Measurements from ENCODE around the gene RING1. TPM values are rescaled to one million over a fixed set of nuclear protein-coding genes. Genes with fewer than 3 reads are reported as not detected.

Gene RING1
- total RNA-seq, 1 donor from 2014 or later: 61.2 TPM

DNA sequence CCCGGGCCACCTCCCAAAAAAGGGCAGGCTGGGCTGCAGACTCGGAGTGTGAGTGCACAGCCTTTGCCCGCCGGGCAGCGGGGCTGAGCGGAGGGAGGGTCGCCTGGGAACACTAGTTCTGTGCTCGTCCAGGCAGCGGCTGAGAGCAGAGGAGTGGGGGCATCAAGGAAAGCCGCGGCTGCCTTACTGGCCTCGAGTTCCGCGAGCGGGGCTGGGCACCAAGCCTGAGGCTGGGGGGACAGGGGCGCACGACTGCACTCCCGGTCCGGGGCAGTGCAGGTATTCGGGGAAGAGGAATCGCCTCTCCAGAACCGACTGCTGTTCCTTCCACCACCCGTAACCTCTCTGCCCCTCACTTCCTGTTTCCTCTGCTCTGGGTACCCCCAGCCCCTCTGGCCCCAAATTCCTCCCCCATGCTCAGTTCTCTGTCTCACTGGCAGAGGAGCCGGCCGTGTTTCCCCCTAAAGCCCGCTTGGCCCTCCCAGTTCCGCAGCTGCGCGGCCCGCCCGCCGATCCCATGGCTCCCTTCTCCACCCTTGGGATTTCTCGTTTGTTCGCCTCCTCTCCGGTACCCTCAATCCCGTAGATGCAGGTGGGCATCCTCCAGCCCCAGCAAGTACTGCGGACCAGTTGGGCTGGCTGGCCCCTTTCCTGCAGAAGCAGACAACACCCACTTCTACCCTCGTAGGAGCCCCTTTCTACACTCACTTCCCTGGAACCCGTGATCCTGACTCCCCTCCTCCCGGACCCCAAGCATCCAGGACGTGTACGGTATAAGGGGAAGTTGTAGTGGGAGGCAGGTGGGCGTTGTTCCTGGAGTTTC, 5.1 kb downstream of the RING1 start:
- Mint-ChIP-seq H3K36me3 (ENCODE audit: low read depth) (peaks cover 10% of the 10 kb centered on the region), H3K4me3 (peak overlapping the region; percentile 92), H3K27ac (ENCODE audit: unreplicated experiment) (no peak overlapping the region), H3K9me3 (no peaks in the 10 kb centered on the region), H3K4me1 (peaks cover 39% of the 10 kb centered on the region), H3K27me3 (ENCODE audit: low read depth) (peaks cover 36% of the 10 kb centered on the region)
- DNase-seq (ENCODE audit: low read depth, low spot score): peak; percentile 35
- TF ChIP-seq, protein P1, sequence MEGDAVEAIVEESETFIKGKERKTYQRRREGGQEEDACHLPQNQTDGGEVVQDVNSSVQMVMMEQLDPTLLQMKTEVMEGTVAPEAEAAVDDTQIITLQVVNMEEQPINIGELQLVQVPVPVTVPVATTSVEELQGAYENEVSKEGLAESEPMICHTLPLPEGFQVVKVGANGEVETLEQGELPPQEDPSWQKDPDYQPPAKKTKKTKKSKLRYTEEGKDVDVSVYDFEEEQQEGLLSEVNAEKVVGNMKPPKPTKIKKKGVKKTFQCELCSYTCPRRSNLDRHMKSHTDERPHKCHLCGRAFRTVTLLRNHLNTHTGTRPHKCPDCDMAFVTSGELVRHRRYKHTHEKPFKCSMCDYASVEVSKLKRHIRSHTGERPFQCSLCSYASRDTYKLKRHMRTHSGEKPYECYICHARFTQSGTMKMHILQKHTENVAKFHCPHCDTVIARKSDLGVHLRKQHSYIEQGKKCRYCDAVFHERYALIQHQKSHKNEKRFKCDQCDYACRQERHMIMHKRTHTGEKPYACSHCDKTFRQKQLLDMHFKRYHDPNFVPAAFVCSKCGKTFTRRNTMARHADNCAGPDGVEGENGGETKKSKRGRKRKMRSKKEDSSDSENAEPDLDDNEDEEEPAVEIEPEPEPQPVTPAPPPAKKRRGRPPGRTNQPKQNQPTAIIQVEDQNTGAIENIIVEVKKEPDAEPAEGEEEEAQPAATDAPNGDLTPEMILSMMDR (conservative IDR thresholded peaks at IDR 0.05): no peak

DNA sequence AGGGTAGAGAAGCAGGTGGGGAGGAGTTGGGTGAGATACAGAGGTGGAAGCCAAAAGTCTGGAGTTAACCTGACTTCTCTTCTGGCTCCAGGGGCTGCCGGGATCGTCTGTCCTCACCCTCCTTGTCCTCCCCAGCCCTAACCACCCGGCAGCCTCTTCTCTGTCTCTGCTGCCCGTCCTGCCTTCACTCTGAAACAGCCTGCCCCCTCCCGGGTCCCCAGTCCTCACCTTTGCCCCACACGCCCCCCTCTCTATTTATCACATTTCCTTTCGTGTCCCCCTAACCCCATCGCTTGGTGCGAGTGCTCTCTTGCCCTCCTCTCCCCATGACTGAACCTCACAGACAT, 5.7 kb downstream of the RING1 start:
- Mint-ChIP-seq H3K4me1 (peaks cover 35% of the 10 kb centered on the region), H3K4me3 (peak overlapping the region; percentile 92), H3K27ac (ENCODE audit: unreplicated experiment) (no peak overlapping the region), H3K27me3 (ENCODE audit: low read depth) (peaks cover 38% of the 10 kb centered on the region), H3K36me3 (ENCODE audit: low read depth) (peaks cover 10% of the 10 kb centered on the region), H3K9me3 (no peaks in the 10 kb centered on the region)
- TF ChIP-seq, protein P1 (conservative IDR thresholded peaks at IDR 0.05): no peak
- no peak for DNase-seq (ENCODE audit: low read depth, low spot score)

DNA sequence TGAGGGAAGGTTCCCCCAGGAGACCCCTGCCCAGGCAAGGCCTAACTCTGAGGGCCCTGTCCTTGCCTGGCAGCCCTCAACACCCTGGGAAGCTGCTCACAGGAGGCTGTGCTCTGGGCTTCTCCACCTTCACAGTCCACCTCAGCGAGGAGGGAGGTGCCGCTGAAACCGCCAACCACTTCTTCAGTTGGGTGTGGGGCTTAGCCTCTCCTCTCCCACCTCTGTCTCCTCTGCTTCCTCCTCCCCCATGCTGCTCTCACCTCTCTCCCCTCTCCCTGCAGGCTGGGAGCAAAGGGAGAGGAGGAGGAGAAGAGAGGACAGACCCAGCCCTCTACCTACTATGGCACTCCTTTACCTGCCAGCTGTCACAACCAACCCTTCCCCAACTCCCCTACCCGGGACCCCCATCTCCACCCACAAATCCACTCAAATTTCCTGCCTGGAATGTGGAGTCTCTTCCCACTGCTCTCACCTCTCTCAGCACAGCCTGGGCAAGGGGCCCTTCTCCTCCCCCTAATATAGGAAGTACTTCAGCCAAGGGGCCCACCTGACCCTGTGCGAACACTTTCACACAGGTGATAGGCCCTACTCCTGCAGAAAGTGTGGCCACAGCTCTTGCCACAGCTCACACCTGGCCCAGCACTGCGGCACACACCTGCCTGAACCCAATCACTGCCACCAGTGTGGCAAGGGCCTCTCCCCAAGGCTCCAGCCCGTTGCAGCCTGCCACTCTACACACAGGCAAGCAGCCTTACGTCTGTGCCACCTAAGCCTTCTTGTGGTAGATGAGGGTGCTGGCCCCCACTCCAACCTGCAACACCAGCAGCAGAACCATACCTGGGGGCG, 7.2 kb downstream of the RING1 start:
- Mint-ChIP-seq H3K36me3 (ENCODE audit: low read depth) (peaks cover 5% of the 10 kb centered on the region), H3K27me3 (ENCODE audit: low read depth) (peaks cover 42% of the 10 kb centered on the region)
- TF ChIP-seq, protein P1 (conservative IDR thresholded peaks at IDR 0.05): no peak

DNA sequence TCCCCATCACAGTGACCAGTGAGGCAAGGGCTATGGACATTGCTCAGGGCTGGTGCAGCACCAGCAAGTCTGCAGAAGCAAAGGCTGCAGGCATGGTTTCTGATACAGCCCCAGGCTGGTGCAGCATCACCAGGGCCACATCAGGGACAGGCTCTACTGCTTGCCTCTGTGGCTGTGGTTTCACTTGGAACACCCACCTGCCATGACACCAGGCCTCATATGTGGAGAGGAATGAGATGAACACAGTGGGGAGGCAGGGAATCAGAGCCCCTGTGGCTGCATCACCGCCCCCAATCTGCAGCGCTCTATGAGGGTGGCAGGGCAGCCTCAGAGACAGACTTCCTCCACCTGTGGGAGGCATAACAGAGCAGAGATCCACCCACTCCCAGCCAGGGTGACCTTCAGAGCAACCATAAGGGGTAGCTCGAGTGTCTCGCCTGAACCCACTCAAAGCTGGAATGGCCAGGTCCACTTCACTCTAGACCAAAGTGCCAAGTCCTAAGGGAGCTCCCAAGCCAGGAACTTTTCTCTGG, 7.9 kb downstream of the RING1 start:
- H3K27ac Mint-ChIP-seq (ENCODE audit: unreplicated experiment): no peak overlapping the region

More for the DNA sequence above, 7.2 kb downstream of the RING1 start:
- Mint-ChIP-seq H3K9me3 (no peaks in the 10 kb centered on the region), H3K27ac (ENCODE audit: unreplicated experiment) (no peak overlapping the region), H3K4me3 (peak overlapping the region; percentile 92), H3K4me1 (peaks cover 22% of the 10 kb centered on the region)
- no peak for DNase-seq (ENCODE audit: low read depth, low spot score)

DNA sequence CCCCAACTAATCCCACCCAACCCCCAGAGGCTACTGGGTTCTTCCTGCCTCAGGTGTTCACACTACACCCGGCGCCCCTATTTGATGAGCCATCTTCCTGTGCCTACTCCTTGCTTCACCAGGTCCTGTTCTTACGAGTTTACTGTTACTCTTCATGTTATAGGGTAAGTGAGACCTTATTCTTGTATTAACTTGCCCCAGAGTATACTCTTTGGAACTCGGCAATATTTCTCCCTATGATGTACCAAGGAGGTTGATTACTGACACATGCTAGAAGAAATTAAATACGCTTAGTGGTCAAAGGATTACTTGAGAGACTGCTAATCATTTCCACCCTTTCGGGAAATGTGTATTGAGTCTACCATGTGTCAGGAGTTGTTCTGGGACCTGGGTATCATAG, 8.9 kb downstream of the RING1 start:
- TF ChIP-seq, protein P1 (conservative IDR thresholded peaks at IDR 0.05): no peak
- Mint-ChIP-seq H3K4me1 (peaks cover 14% of the 10 kb centered on the region), H3K27me3 (ENCODE audit: low read depth) (peaks cover 49% of the 10 kb centered on the region)

More for the DNA sequence above, 7.9 kb downstream of the RING1 start:
- Mint-ChIP-seq H3K4me1 (peaks cover 18% of the 10 kb centered on the region), H3K4me3 (peak overlapping the region; percentile 92), H3K27me3 (ENCODE audit: low read depth) (peaks cover 44% of the 10 kb centered on the region), H3K9me3 (no peaks in the 10 kb centered on the region), H3K36me3 (ENCODE audit: low read depth) (peaks cover 3% of the 10 kb centered on the region)
- no peak for DNase-seq (ENCODE audit: low read depth, low spot score)
- TF ChIP-seq, protein P1 (conservative IDR thresholded peaks at IDR 0.05): no peak

More for the DNA sequence above, 8.9 kb downstream of the RING1 start:
- no peak overlapping the region for H3K27ac Mint-ChIP-seq (ENCODE audit: unreplicated experiment)
- DNase-seq (ENCODE audit: low read depth, low spot score): no peak
- no peak overlapping the region for H3K4me3 Mint-ChIP-seq
- no peaks in the 10 kb centered on the region for H3K9me3 Mint-ChIP-seq
- H3K36me3 Mint-ChIP-seq (ENCODE audit: low read depth): peaks cover under 1% of the 10 kb centered on the region
